Stimulated activated CD4-positive, alpha-beta T cell treated with anti-CD3 and anti-CD28 coated beads, Interleukin-15, amount 100 ng/mL, for 1 hour (primary cell): ENCODE results near the gene UBE3C.
"Not testable (repeated sequence)": the region's sequence is repeated elsewhere in the genome, so short reads cannot be mapped to it uniquely, and the experiment has no call there.

ENCODE experiments used
- DNase-seq, 2 donors: peaks; one replicate each; pipeline ENCODE4 v3.0.0-alpha.2; 2020; ENCODE audit warnings: low read depth in 1 of 2, low spot score in 1 of 2

Gene UBE3C

DNA sequence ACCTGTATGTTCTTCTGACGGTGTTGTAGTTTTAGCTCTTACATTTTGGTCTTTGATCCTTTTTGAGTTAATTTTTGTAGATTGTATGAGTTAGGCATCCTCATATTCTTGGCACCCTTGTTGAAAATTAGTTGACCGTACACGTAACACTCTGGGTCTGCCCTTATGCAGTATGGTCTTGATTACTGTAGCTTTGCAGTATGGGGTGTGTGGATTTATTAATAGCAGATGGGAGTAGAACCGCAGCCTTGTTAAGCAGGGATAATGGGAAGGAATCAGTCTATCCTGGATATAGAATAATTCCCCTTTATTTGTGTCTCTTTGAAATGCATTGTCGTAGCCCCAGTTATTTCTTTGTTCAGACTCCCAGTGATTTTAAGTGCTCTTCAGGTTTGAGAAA lies 95.5 kb downstream of the UBE3C start:
- no peak for DNase-seq

DNA sequence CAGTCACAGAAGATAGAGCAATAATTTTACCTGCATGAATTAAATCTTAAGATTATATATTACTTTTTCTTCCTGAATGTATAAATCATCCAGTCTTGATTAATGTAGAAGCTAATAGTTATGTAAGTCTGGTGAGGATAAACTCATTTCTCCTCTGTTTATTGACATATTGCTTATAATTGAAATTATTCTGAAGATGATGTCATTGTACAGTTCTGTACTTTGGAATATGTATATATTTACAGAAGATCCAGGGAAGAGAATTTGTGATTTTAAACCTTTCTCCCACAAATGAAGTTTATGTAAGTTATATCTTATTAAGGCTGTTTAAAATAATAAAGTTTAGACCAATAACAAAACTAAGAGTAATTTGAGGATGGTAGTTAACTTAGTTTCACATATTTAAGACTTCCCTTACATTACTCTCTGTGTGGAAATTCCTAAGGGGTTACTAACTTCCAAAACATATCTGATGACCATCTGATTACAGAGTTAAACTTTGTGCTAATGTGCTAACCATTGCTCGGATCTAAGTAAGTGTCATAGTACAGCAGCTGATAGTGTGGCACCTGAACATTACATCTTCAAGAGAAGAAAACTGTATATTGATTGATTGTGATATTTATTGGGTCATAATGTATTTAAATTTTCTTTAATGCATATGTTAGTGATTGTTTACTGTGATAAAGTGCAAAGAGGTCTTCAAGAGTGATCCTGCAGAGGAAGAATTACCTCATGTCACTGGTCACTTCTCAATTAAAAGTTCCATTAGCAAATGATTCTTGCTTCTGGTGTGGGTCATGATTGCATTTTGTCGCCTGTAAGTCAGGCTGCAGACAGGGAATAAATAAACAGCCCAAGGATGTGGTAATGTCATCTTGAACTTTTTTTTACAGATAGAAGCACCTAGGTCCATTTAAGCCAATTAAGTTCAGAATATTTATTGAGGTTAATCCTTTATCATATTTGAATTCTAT lies 96.9 kb downstream of the UBE3C start:
- DNase-seq, result no peak

DNA sequence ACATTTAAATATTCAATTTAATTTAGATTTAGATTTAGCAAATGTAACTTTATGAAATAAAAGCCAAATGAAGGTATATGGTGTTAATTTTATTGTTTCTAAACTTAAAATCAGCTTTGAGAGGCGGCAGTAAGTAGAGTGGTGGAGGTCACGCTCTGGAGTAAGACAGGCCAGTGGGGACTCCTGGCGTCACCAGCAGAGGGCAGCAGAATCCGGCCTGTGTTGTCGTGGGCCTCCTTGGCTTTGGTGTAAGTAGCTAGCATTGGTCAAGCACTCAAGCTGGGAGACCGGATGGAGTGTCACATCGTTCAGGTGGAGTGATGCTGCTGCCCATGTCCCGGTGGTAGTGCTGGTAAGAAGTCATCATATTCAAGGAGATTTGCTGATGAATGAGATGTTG lies 99.4 kb downstream of the UBE3C start:
- no peak for DNase-seq

DNA sequence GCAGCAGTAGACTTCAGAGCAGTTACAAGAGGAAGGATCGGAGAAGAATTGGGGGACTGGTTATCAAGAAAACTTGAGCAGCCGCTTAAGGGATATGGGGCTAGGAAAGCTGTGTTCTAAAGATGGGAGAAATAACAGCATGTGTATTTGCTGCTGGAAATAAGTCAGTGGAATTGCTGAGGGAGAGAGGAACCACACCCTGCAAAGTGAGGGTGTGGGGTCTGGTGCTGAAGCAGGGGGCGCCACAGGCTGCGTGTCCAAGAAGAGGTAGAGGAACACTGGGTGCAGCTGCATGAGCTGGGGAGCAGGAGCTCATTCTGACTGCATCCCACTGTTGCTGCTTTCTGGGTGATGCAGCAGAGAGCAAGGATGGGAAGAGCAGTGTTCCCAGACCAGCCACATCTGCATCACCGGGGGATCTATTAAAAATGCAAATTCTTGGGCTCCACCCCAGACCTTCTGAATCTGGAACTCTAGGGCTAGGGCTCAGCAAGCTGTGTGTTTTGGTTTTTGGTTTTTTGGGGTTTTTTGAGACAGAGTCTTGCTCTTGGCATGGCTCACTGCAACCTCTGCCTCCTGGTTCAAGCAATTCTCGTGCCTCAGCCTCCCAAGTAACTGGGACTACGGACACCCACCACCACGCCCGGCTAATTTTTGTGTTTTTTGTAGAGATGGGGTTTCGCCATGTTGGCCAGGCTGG lies 101.0 kb downstream of the UBE3C start:
- DNase-seq, result no peak

DNA sequence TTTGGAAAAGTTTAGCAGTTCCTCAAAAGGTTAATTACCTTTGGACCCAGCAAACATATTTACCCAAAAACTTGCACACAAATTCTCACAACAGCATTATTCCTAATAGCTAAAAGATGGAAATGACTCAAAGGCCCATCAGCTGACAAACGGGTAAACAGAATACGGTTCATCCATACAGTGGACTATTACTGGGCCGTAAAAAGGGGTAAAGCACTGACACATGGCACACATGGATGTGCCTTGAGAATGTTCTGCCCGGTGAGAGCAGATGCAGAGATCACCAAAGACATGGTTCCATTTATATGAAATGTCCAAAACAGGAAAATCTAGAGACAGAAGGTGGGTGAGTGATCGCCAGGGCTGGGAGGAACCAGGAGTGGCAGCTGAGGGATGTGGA lies 102.9 kb downstream of the UBE3C start:
- no peak for DNase-seq

DNA sequence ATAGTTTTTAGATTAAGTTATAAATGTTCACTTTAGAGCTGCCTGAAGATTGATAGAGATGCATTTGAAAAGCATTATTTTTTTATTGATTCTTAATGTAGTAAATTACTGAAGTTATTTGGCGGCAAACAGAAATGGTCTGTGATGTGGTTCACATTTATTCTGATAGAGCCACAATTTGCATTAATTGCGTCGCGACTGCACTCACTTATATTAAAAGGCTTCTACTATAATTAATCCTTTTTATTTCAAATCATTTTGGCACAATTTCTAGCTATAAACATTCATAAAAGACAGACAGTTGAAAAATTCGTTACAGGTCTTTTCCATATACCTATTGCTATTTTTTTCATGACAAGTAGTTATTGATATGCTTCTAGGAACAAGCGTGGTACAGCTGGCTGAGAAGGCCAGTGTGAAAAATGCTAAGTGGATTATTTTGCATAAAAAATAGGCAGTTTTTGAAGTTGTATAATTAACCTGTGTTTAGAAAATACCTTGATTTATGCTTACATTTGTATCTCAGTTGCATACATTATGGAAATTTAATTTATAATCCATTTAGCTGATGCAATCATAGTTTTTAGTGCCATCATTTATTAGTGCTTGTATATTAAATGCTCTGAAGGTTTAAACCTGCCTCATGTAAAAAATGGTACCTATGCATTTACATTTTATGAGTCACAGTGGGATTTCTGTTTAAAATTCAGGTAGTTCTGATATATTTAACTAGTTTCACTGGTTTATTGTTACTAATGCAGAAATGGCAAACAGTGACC lies 106.0 kb downstream of the UBE3C start:
- no peak for DNase-seq

DNA sequence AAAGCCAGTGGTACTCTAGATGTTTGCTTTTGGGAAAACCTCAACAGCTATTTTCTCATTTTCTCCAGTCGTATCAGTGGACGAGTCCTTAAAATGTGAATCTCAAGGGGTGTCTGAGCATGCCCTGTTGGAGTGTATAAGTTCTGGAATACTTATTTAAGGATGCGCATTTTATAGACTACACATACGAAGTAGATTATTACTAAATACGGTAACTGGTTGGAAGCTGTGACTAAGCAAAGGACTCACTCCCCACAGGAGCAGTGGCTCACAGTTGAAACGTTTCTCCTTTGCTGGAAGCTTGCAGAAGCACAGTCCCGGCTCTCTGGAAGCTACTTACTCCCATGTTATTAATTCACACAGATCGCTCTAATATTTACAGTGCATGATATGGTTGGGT lies 107.3 kb downstream of the UBE3C start:
- no peak for DNase-seq

DNA sequence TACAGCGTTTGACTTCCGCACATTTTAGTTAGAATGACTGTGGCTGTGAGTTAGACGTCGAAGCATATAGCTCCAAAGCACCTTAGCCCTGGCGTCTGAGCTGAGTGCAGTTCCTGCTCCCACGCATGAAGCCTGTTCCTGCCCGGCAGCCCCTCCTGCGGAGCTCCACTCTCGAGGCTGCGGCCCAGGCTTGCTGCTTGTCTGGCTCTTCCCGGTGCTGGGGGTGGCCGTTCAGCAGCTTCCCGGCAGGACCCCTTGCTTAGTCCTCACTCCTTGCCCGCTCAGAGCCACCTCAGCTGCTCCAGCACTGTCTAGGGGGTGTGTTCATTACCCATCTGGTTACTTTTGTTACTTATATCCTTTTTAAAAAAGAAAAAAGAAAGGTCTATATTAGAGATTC lies 109.9 kb downstream of the UBE3C start:
- DNase-seq, result no peak

DNA sequence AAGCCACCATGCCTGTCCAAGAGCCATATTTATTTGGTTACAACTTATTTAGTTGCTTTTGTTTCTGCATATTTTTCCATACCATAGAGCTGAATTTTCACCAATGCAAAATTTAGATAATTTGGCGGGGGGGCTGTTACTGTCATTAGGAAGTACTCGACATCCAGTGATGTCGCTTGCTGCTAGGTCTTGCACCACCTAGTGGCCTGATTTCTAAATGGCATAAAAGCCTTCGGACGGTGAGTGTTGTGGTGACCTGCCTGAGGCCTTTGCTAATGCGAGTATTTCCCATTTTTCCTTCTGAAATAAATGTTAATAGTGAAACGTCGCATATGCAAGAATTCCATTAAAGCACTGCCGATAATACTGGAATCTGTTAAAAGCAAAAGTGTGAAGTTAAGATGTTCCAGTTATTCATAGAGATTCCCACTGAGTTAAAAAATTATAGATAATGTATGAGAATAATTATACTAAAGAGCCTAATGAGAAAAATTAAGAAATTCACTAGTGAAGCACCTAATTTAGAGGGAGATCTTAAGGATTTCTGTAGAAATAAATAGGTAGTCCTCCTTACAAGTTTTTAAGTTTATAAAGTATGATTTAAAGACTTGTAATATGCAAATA lies 112.0 kb downstream of the UBE3C start:
- peak; percentile 5 to 14 for DNase-seq

DNA sequence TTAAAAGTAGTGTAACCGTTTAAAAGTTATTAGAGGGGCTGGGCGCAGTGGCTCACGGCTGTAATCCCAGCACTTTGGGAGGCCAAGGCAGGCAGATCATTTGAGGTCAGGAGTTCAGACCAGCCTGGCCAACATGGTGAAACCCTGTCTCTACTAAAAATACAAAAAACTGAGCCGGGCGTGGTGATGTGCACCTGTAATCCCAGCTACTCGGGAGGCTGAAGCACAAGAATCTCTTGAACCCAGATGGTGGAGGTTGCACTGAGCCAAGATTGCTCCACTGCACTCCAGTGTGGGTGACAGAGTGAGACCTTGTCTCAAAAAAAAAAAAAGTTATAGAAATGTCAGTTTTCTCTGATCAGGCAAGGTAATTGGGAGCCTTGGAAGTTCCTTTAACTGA lies 113.1 kb downstream of the UBE3C start:
- not testable (repeated sequence) for DNase-seq

DNA sequence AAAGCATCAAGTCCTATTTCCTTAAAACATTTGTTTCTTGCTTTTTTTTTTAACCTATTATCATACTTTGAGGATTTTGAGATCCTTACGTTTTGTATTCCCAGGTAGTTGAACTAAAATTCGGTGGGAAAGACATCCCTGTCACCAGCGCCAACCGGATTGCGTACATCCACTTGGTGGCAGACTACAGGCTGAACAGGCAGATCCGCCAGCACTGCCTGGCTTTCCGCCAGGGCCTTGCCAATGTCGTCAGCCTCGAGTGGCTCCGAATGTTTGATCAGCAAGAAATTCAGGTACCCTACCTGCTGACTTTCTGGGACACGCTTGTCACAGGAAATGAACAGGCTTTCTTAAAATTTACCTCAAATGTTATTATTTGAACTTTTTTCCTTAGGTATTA lies 115.1 kb downstream of the UBE3C start:
- no peak for DNase-seq

DNA sequence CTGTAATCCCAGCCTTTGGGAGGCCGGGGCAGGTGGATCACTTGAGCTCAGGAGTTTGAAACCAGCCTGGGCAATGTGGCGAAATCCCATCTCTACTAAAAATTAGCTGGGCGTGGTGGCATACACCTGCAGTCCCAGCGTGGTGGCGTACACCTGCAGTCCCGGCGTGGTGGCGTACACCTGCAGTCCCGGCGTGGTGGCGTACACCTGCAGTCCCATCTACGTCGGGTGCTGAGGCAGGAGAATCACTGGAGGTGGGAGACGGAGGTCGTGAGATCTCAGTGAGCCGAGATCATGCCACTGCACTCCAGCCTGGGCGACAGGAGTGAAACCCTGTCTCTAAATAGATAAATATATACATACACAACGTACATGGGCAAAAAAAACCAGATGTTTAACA lies 116.1 kb downstream of the UBE3C start:
- DNase-seq, result not testable (repeated sequence)

DNA sequence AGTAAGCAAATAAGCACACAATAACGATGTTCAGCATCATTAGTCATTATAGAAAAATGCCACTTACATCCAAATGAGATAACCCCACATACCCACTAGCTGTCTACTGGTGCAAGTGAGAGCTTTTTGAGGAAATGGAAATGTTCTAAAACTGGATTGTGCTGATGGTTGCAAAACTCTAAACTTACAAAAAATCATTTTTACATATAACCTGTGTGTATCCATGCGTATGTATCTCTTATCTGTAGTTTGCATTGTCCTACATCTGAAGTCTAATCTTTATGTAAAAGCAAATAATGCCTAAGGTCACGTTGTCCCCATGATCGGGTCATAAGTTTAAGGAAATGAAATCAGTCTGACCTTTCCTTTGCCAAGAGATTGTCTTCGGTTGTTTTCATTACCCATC lies 116.5 kb downstream of the UBE3C start:
- DNase-seq, result no peak

DNA sequence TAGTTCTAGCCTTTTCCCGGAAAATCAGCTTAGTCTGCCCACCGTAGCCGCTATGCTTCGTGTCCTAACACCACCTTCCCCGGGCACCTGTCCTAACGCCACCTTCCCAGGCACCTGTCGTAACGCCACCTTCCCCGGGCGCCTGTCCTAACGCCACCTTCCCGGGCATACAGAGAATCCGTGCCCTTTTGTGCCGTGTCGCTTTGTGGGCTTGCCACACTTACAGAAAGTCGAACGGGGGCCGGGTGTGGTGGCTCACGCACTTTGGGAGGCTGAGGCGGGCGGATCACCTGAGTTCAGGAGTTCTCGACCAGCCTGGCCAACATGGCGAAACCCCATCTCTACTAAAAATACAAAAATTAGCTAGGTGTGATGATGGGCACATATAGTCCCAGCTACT lies 124.4 kb downstream of the UBE3C start:
- DNase-seq, result no peak

DNA sequence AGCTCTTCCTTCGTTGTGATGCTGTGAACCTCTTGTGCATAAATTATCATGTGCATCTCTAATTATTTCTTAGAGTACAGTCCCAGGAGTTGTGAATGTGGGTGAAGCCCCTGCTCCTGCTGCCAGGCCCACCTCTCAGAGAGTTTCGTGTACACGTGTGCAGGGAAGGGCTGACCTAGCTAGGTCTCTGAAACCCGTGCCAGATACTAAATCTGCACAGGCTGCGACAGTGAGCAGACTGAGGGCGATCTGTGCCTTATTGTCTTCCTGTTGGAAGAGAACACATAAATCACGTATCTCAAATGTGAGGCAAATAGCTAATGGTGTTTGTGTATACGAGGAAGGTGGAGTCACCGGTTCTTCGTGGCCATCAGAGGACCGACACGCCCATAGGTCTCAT lies 126.3 kb downstream of the UBE3C start:
- no peak for DNase-seq

DNA sequence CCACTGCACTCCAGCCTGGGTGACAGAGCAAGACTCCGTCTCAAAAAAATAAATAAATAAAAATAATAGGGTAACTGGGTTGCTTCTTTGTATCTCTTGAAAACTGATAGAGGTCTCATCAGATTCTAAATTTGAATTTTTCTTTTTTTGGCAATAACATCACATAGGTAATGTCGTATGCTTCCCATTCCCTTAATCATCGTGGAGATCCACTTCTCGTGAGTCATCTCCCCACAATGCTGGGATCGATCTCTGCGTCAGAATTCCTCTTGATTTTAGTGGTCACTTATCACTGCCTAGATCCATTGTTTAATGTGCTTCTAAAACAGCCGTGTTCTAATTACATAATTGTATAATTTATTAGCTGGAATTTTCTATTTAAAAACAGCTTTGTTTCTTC lies 127.5 kb downstream of the UBE3C start:
- DNase-seq, result no peak

DNA sequence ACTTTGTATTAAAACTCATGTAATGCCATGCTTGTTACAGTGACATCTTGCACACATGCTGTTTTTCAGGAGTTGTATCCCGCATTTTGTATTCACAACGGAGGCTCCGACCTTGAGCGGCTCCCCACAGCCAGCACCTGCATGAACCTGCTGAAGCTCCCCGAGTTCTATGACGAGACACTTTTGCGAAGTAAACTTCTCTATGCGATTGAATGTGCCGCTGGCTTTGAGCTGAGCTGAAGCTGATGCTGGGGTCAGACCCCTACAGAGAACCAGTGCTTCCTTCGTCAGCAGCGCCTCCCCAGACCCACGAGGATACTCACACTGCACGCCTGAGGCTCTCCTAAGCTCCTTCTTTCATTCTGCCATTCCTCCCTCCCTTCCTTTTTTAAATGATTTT lies 128.8 kb downstream of the UBE3C start:
- no peak for DNase-seq

DNA sequence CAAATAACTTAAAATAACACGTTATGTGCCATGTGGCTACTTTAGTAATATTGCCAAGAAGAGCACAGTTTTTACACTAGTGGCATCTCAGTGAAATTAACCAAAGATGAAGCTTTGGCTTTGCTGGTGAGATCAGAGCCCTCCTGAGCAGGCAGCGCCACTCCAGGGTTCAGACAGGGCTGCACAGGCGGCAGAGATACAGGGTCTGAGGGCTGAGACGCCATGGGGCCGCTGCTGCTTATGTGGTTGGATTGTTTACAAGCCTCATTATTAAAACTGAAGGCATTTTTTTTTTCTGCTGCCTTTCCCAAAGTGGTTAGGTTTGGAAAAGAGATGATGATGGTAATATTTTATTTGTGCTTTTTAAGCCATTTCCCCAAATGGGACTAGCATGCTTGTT lies 129.2 kb downstream of the UBE3C start:
- no peak for DNase-seq

DNA sequence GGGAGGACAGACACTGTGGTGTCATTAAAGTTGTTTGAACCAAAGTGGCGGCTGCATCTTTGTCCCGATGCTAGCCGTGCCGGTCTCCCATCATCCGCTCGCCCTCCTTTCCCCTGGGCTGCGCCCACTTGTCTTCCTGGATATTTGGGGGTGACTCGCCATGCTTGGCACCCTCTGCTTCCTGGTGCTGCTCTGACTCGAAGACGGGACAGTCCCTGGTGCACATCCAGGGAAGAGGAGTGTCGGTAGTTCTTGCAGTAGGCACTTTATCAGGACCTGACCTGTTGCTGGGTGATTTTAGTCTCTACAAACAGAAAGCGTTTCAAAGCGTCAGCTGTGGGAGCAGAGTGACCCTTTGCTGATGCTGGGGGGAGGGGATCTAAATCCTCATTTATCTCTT lies 129.8 kb downstream of the UBE3C start:
- no peak for DNase-seq

DNA sequence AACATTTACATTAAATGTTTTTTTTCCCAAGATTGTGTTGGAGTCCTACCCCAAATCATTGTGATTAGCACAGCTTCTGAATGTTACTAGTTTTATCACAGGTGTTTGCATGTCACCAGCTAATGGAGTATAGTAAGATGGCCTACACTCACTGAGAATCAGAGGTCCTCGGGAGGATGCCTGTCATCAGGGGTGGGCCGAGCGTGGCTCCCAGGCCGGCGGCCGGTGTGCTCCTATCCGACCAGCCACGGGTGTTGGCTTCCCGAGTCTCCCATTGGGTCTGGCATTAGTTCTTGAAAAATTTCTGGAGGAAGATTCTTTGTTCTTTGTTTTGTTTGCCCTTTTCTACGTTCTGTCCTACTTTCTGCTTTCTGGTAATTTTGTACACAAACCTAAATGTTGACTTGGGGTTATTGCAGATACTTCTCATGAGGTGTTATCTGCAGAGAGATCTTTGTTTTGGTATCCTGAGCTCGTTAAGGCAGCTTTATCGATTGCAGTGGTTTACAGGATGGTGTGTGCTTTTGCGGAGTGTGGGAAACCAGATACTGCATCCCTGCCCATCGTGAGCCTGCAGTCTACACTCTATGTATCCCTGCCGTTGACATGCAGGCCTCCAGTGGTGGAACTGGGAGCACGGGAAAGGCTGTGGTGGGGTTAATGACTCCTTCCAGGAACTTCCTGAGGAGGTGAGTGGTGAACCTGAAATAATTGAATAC lies 130.8 kb downstream of the UBE3C start:
- no peak for DNase-seq

DNA sequence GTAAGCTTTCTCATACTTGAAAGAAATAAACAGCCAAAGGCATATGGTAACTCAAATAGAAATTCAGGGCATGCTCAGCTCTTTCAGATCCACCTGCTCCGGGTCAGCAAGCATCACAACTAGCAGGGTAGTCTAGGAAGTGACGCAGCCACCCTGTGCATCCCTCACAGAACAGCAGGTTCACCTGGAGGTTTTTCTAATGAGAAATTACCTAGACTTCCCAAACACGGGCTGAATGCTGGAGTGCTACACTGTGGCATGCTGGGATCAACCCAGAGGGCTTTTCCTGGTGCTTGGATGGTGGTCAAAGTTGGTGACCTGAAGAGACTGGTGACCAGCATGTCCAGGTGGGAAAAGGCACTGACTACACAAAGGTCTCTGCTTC lies 131.3 kb downstream of the UBE3C start:
- no peak for DNase-seq
